ENCODE results near the gene IRGC.

IRGC gene

GRCh38 chr19:43692385-43692784 lies 23.5 kb upstream of the IRGC start:
- no peak for DNase-seq

GRCh38 chr19:43692877-43693276 lies 23.0 kb upstream of the IRGC start:
- DNase-seq, result no peak

- no peak for DNase-seq
These were observed 21.3 kb upstream of the IRGC start for GRCh38 chr19:43694553-43694952.

- DNase-seq, result no peak
These were observed 19.7 kb upstream of the IRGC start for GRCh38 chr19:43695985-43696704.

- DNase-seq, result no peak
These were observed 18.6 kb upstream of the IRGC start for GRCh38 chr19:43697295-43697694.

- no peak for DNase-seq
These were observed 16.1 kb upstream of the IRGC start for GRCh38 chr19:43699506-43700394.

GRCh38 chr19:43700395-43701000 lies 15.4 kb upstream of the IRGC start:
- no peak for DNase-seq

GRCh38 chr19:43704002-43704705 lies 11.7 kb upstream of the IRGC start:
- DNase-seq, result no peak

GRCh38 chr19:43705729-43706128 lies 10.1 kb upstream of the IRGC start:
- no peak for DNase-seq

GRCh38 chr19:43707158-43707712 lies 8.6 kb upstream of the IRGC start:
- DNase-seq, result no peak

- DNase-seq, result no peak
These were observed 7.2 kb upstream of the IRGC start for GRCh38 chr19:43708716-43709115.

GRCh38 chr19:43711751-43712355 lies 4.0 kb upstream of the IRGC start:
- no peak for DNase-seq

- DNase-seq, result no peak
These were observed 2.7 kb upstream of the IRGC start for GRCh38 chr19:43713208-43713607.

GRCh38 chr19:43718627-43719377 lies 2.9 kb downstream of the IRGC start:
- no peak for DNase-seq

GRCh38 chr19:43719378-43719868 lies 3.5 kb downstream of the IRGC start:
- DNase-seq, result no peak

- DNase-seq, result no peak
These were observed 4.0 kb downstream of the IRGC start for GRCh38 chr19:43719918-43720317.

GRCh38 chr19:43720936-43721335 lies 5.1 kb downstream of the IRGC start:
- no peak for DNase-seq

- DNase-seq, result no peak
These were observed 5.7 kb downstream of the IRGC start for GRCh38 chr19:43721469-43722048.

- DNase-seq, result no peak
These were observed 7.7 kb downstream of the IRGC start for GRCh38 chr19:43723588-43723987.

- DNase-seq, result no peak
These were observed 9.0 kb downstream of the IRGC start for GRCh38 chr19:43724896-43725295.

- no peak for DNase-seq
These were observed 9.6 kb downstream of the IRGC start for GRCh38 chr19:43725468-43725867.

Data from DMS 273 treated with DMSO at 0.1 percent for 48 hours (cell line).